NCI-H2196 treated with DMSO at 0.1 percent for 48 hours (cell line): ENCODE results near the gene CPAMD8.

ENCODE experiments used
- DNase-seq: peaks from one replicate; lab custom pipeline; 2025; ENCODE audit not compliant: unreplicated experiment; lab: John Stamatoyannopoulos, UW

The CPAMD8 gene

GRCh38 chr19:16895467-16896145 is 131.0 kb downstream of the CPAMD8 start:
- DNase-seq = no peak

GRCh38 chr19:16894080-16894479 is 132.5 kb downstream of the CPAMD8 start:
- DNase-seq = no peak

DNA sequence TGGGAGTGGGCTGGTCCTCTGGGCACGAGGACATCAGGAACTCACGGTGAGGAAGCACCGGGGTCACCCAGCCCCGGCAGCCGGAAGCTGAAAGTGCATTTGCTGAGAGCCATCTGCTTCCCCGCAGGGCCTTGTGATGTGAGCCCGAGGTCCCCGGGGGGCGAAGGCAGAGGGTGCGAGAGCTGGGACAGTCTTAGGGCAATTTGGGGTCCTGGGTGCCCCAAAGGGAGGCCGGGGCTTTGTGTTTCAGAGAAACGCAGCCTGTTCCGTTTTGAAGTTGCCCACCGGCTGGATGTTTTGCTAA is 133.0 kb downstream of the CPAMD8 start:
- DNase-seq = no peak

DNA sequence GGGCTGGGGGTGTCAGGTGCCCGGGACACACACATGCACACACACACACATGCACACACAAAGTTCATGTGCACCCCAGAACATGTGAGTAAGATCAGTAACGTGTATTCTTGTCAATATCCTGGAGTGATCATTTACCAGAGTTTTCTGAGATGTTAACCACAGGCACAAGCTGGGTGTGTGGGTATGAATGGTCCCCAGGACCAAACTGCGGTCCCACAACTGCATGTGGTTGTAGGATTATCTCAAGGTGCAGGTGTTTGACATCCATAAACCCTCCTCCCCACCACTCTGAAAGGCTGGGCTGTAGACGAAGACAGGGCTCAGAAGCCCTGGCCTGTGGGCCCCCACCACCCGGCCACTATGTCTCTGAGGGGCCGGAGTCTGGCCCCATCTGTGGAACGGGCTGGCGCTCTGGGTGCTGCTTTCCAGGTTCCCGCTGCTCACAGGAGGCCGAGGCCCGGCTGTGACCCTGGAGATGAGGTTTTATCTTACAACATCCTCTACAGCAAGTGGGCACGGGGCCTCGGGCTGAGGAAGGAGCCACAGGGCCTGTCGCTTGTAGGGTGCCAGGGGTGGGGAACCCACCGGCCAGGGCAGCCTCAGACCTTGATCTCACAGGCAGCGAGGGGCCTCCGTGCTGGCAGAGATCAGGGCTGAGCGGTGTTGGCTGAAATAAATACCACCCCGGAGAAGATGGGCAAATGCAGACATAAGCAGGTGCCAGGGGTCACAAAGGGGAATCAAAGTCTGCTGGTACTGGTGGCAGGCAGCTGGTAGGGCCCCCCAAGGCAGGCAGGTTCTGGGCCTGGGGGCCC is 133.5 kb downstream of the CPAMD8 start:
- DNase-seq = no peak

DNA sequence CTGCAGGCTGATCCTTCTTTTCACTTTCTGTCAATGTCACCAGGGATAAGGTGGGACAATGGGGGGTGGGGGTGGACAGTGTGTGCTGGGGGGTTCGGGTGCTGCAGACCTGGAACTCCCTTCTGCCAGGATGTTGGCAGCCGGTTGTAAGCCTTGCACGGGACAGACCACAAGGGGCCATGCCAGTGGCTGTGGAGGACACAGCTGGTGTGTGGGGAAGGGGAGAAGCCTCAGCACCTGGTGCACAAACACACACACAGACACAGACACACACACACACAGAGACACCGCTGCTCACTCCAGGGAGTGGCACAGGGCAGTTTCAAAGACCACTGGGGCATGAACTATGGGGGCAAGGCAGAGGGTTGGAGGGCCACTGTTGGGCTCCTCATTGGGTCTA is 134.2 kb downstream of the CPAMD8 start:
- DNase-seq = no peak

- DNase-seq = no peak
Observed at GRCh38 chr19:16891696-16892382, 134.8 kb downstream of the CPAMD8 start.

DNA sequence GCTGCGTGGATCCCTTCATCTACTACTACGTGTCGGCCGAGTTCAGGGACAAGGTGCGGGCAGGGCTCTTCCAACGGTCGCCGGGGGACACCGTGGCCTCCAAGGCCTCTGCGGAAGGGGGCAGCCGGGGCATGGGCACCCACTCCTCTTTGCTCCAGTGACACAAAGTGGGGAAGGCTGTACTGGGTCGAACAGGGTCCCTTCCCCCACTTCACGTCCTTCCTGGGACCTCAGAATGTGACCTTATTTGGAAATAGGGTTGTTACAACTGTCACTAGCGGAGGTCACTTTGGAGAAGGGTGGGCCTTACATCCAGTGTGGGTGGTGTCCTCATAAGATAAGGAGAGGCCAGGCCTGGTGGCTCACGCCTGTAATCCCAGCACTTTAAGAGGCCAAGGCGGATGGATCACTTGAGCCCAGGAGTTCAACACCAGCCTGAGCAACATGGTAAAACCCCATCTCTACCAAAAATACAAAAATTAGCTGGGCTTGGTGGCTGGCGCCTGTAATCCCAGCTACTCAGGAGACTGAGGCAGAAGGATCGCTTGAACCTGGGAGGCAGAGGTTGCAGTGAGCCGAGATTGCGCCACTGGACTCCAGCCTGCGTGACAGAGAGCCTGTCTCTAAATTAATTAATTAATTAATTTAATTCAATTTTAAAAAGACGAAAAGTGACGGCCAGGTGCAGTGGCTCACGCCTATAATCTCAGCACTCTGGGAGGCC is 136.0 kb downstream of the CPAMD8 start:
- DNase-seq = no peak

- no peak for DNase-seq
Observed at GRCh38 chr19:16889883-16890460, 136.6 kb downstream of the CPAMD8 start.

DNA sequence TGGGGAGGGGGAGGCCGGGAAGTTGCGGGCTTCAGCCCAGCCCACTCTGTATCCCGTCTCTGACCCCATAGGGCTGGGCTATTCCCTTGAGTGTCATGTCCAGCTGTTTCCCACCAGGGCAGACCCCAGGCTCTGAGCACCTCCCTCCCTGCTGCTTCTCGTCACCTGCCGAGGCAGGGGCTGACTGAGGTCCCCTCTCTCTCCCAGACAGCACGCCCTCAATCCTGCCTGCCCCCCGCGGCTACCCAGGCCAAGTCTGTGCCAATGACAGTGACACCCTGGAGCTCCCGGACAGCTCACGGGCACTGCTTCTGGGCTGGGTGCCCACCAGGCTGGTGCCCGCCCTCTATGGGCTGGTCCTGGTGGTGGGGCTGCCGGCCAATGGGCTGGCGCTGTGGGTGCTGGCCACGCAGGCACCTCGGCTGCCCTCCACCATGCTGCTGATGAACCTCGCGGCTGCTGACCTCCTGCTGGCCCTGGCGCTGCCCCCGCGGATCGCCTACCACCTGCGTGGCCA is 137.2 kb downstream of the CPAMD8 start:
- no peak for DNase-seq

- no peak for DNase-seq
Observed at GRCh38 chr19:16888629-16889365, 137.8 kb downstream of the CPAMD8 start, which contains the start of gene F2RL3. TSS of gene F2RL3 (plus strand) at chr19:16888999. CDS start at chr19:16889190, 191 bp downstream.

GRCh38 chr19:16887353-16888265 is 139.0 kb downstream of the CPAMD8 start:
- DNase-seq = no peak

GRCh38 chr19:16886305-16886880 is 140.2 kb downstream of the CPAMD8 start:
- no peak for DNase-seq

DNA sequence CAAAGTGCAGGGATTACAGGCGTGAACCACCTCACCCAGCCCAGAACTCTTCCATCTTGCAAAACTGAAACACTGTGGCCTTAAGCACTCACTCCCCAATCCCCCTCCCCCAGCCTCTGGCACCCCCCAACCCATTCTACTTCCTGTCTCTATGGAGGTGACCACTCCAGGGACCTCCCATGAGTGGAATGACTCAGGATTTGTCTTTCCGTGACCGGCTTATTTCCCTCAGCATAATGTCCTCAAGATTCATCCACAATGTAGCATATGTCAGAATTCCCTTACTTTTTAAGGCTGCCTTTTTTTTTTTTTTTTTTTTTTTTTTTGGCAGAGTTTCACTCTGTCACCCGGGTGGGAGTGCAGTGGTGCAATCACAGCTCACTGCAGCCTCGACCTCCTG is 141.4 kb downstream of the CPAMD8 start:
- no peak for DNase-seq

DNA sequence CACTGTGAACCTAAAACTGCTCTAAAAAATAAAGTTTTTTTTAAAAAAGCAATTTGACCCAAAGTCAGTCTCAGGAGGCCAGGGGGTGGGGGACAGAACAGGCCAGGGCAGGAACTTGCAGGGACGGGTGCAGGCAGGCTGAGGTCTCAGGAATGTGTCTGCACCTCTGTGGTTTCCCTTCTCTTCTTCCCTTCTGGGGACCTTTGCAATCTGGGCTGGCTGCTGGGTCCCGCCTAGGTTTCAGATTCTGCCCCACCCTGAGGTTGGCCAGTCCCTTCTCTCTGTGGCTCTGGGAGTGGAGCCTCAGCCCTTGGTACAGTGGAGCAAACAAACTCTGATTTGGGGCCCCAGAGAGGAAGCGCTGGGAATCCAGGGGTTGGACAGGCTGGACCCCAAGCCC is 143.1 kb downstream of the CPAMD8 start:
- DNase-seq = no peak

GRCh38 chr19:16882146-16882545 is 144.5 kb downstream of the CPAMD8 start:
- DNase-seq = no peak

DNA sequence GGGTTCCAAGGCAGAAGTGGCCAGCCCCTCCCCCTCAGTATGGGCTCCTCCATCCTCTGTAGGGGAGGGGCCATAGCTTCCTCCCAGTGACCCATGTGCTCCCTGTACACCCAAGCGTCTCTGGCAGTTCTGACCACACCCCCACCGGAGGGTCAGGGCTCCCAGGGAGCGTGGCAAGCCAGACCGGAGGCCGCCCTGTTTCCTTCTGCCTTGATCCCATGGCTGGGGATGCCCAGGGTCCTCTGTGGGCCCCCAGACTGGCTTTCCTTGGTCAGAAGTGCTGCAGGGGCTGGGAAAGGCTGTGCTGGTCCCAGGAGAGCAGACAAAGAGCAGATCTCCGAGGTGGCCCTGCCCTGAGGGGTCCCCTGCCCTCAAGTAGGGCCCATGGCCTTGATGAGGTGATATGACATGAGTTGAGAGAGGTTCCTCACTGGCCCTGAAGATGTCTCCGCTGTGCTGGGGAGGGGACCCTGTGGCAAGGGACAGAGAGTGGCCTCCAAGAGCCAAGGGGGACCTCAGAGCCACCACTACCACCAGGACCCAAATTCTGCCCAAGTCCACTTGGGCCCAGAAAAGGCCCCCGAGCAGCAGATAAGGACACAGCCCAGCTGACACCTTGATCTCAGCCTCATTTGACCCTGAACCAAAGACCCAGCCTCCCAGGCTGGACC is 145.6 kb downstream of the CPAMD8 start:
- no peak for DNase-seq

- no peak for DNase-seq
Observed at GRCh38 chr19:16878181-16878965, 148.2 kb downstream of the CPAMD8 start.
